K562 (cell line): ENCODE measurements around the gene TCEAL8. TPM values are rescaled to one million over a fixed set of nuclear protein-coding genes. Genes with fewer than 3 reads are reported as not detected.

ENCODE experiments used
- BCLAF1 ChIP-seq, 2 experiments: fragments of 450-650 bp in 1 of 2; IDR thresholded peaks; 2 replicates each; pipeline ENCODE4 v1.6.1; 2011 to 2017; ENCODE audit warnings: low read depth in 2 of 2, antibody characterized with exemption in 1 of 2, borderline replicate concordance in 1 of 2, low read length in 1 of 2, mild to moderate bottlenecking in 1 of 2, mixed read lengths in 1 of 2; ENCODE audit not compliant: control insufficient read depth in 1 of 2
- CXXC5 ChIP-seq: fragments of 250-450 bp; sonication (Bioruptor Pico); IDR thresholded peaks from 2 replicates; pipeline ENCODE4 v1.8.0; 2022; ENCODE audit warnings: inconsistent platforms, mild to moderate bottlenecking, moderate library complexity
- DMBX1 ChIP-seq: fragments of 250-450 bp; sonication (Bioruptor Pico); IDR thresholded peaks from 2 replicates; pipeline ENCODE4 v1.8.0; 2022; ENCODE audit warnings: inconsistent platforms, mild to moderate bottlenecking, moderate library complexity, borderline replicate concordance
- ELF2 ChIP-seq: fragments of 250-450 bp; sonication (Bioruptor Pico); IDR thresholded peaks from 2 replicates; pipeline ENCODE4 v1.5.0; 2021; ENCODE audit warnings: mild to moderate bottlenecking
- MAX ChIP-seq: sonication (generic); formaldehyde crosslinking; IDR thresholded peaks from 2 replicates; pipeline ENCODE4 v1.9.0; 2022; ENCODE audit warnings: mild to moderate bottlenecking, missing genetic modification reagents
- NFYB ChIP-seq: IDR thresholded peaks from 2 replicates; pipeline ENCODE4 v1.6.1; 2011; ENCODE audit warnings: mild to moderate bottlenecking, moderate library complexity; ENCODE audit not compliant: insufficient read length; ENCODE audit errors: extremely low read depth
- NR4A1 ChIP-seq, 2 experiments: fragments of 250-450 bp in 1 of 2; fragments of 450-650 bp in 1 of 2; sonication (Bioruptor Pico) in 1 of 2; IDR thresholded peaks; 2 replicates each; pipeline versions ENCODE4 v1.4.0 to v1.6.1; 2016 to 2020; ENCODE audit warnings: mild to moderate bottlenecking in 2 of 2, missing compliant biosample characterization in 1 of 2, missing genetic modification characterization in 1 of 2, moderate library complexity in 1 of 2
- PML ChIP-seq: IDR thresholded peaks from 2 replicates; pipeline ENCODE4 v1.6.1; 2012; ENCODE audit warnings: low read length, inconsistent platforms
- RAD51 ChIP-seq: fragments of 450-650 bp; IDR thresholded peaks from 2 replicates; pipeline ENCODE4 v1.7.1; 2016; ENCODE audit warnings: low read depth, mild to moderate bottlenecking, borderline replicate concordance
- SMC3 ChIP-seq: conservative IDR thresholded peaks from 2 replicates; pipeline ENCODE4 v1.6.1; 2011; ENCODE audit warnings: low read depth, low read length, improper control_type of control experiment; ENCODE audit not compliant: insufficient read depth
- THAP7 ChIP-seq: fragments of 250-450 bp; sonication (Bioruptor Pico); IDR thresholded peaks from 2 replicates; pipeline ENCODE4 v1.5.0; 2021
- YBX1 ChIP-seq: fragments of 450-650 bp; IDR thresholded peaks from 2 replicates; pipeline ENCODE4 v1.7.1; 2016; ENCODE audit warnings: mild to moderate bottlenecking
- ZNF263 ChIP-seq: sonication (generic); formaldehyde crosslinking; IDR thresholded peaks from 2 replicates; pipeline ENCODE4 v1.8.0; 2022; ENCODE audit warnings: mild to moderate bottlenecking, missing genetic modification reagents, borderline replicate concordance
- ZNF445 ChIP-seq: fragments of 250-450 bp; sonication (Bioruptor Pico); IDR thresholded peaks from 2 replicates; pipeline ENCODE4 v1.4.0; 2020; ENCODE audit warnings: low read depth, mild to moderate bottlenecking, moderate library complexity
- ZNF586 ChIP-seq: fragments of 450-650 bp; formaldehyde crosslinking; conservative IDR thresholded peaks from 2 replicates; pipeline ENCODE4 v1.4.0; 2020; ENCODE audit warnings: mild to moderate bottlenecking, moderate library complexity
- polyA plus RNA-seq, 8 experiments: library from polyadenylated mRNA; depleted of rRNA in 4 of 8; stranded (reverse) in 5 of 8; unstranded in 3 of 8; fragments of >200 nt; fragmentation: Nextera tagmentation in 2 of 8; fragmentation: Illumina TruSeq in 1 of 8; extraction: Ambion mirVana in 2 of 8; extraction: Trizol in 1 of 8; gene quantifications; 2 replicates each; pipeline versions ENCODE4 v1.2.1 to v1.2.3, GENCODE V29; 2011 to 2014; ENCODE audit warnings: inconsistent platforms in 1 of 8, missing spikeins in 1 of 8
- total RNA-seq, 7 experiments: library from RNA; depleted of rRNA in 6 of 7; stranded (reverse); fragments of >200 nt in 6 of 7; fragmentation: Illumina TruSeq in 2 of 7; extraction: Trizol in 2 of 7; gene quantifications; 2 replicates each; pipeline versions ENCODE4 v1.2.1 to v1.2.3, GENCODE V29; 2011 to 2021; ENCODE audit warnings: low replicate concordance in 1 of 7
- TF ChIP-seq, protein P1 (sequence below): fragments of 200-800 bp; sonication (Bioruptor generic); IDR thresholded peaks from 2 replicates; pipeline ENCODE4 v1.6.1; 2017; ENCODE audit warnings: missing genetic modification characterization, missing compliant biosample characterization
- TF ChIP-seq, protein P2 (sequence below): fragments of 450-650 bp; formaldehyde crosslinking; IDR thresholded peaks from 2 replicates; pipeline ENCODE4 v1.4.0; 2020; ENCODE audit warnings: mild to moderate bottlenecking, moderate library complexity
- TF ChIP-seq, protein P3 (sequence below): conservative IDR thresholded peaks from 2 replicates; pipeline ENCODE4 v1.6.1; 2011; ENCODE audit warnings: low read depth, mild to moderate bottlenecking, low read length; ENCODE audit not compliant: control insufficient read depth

The TCEAL8 gene
- total and polyA plus RNA-seq, 9 of the 15 experiments (the other 6 are each of a cell fraction or from before 2014, with no cell fraction given) = 49.0 to 178 (median 101) TPM

DNA sequence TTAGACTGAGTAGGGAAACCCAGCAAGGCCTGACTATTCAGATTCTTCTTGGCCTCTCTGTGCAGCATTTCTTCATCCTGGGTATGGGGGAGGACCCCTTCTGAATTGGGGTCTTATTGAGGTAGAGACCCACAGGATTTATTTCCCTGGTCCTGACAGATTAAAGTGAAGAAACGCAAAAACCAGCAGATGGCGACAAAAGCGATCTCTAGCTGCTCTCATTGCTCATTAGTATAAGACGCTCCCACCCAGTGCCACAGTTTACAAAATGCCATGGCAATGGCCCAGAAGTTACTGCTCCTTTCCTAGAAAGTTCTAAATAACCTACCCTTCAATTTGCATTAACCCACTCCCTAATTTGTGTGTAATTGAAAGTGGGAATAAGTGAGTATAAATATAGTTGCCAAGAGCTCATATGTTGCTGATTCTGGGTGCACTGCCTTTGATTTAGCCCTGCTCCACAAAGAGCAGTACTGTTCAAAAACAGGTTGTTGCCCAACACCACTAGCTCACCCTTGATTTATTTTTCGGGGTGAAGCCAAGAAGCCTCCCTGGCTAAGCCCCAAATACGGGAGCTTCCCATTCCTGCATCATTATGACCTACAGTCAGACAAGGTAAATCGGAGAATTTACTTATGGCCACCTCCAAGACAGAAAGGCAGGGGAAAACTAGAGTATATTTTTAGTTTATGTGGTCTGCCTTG is 43.8 kb downstream of the TCEAL8 start (continued):
- TF ChIP-seq, protein P1, sequence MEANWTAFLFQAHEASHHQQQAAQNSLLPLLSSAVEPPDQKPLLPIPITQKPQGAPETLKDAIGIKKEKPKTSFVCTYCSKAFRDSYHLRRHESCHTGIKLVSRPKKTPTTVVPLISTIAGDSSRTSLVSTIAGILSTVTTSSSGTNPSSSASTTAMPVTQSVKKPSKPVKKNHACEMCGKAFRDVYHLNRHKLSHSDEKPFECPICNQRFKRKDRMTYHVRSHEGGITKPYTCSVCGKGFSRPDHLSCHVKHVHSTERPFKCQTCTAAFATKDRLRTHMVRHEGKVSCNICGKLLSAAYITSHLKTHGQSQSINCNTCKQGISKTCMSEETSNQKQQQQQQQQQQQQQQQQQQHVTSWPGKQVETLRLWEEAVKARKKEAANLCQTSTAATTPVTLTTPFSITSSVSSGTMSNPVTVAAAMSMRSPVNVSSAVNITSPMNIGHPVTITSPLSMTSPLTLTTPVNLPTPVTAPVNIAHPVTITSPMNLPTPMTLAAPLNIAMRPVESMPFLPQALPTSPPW (CRISPR knock-in tag) = no peak
- no peak for TF ChIP-seq ZNF263
- TF ChIP-seq NR4A1 (CRISPR knock-in tag; IDR thresholded peaks at IDR 0.05) = no peak
- TF ChIP-seq NR4A1 (tag; IDR thresholded peaks at IDR 0.05) = 0 out of 2 replicates have a peak, but pooled peaks have one; percentile 38
- TF ChIP-seq MAX (CRISPR knock-in tag) = no peak
- TF ChIP-seq, protein P2, sequence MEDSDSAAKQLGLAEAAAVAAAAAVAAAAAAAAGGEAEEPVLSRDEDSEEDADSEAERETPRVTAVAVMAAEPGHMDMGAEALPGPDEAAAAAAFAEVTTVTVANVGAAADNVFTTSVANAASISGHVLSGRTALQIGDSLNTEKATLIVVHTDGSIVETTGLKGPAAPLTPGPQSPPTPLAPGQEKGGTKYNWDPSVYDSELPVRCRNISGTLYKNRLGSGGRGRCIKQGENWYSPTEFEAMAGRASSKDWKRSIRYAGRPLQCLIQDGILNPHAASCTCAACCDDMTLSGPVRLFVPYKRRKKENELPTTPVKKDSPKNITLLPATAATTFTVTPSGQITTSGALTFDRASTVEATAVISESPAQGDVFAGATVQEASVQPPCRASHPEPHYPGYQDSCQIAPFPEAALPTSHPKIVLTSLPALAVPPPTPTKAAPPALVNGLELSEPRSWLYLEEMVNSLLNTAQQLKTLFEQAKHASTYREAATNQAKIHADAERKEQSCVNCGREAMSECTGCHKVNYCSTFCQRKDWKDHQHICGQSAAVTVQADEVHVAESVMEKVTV (CRISPR knock-in tag) = peak; percentile 40; the same call in 1 of the 2 replicates
- peak; percentile 56 for TF ChIP-seq SMC3
- peak; percentile 21; the same call in 1 of the 2 replicates for TF ChIP-seq CXXC5 (CRISPR knock-in tag)
- TF ChIP-seq BCLAF1 (IDR thresholded peaks at IDR 0.05; ENCODE audit: borderline replicate concordance in 1 of 2, control insufficient read depth in 1 of 2, low read depth in 2 of 2, low read length in 1 of 2) = no peak
- TF ChIP-seq RAD51 = no peak
- no peak for TF ChIP-seq ELF2 (CRISPR knock-in tag)
- no peak for TF ChIP-seq NFYB
- no peak for TF ChIP-seq YBX1
- TF ChIP-seq PML = no peak
- TF ChIP-seq DMBX1 (CRISPR knock-in tag) = peak; percentile 34; the same call in 1 of the 2 replicates
- TF ChIP-seq, protein P3, sequence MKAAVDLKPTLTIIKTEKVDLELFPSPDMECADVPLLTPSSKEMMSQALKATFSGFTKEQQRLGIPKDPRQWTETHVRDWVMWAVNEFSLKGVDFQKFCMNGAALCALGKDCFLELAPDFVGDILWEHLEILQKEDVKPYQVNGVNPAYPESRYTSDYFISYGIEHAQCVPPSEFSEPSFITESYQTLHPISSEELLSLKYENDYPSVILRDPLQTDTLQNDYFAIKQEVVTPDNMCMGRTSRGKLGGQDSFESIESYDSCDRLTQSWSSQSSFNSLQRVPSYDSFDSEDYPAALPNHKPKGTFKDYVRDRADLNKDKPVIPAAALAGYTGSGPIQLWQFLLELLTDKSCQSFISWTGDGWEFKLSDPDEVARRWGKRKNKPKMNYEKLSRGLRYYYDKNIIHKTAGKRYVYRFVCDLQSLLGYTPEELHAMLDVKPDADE = no peak
- TF ChIP-seq ZNF445 = no peak
- TF ChIP-seq ZNF586 = no peak
- TF ChIP-seq THAP7 (CRISPR knock-in tag) = no peak
